Chondrocyte (in vitro differentiated cells): ENCODE results near the gene RC3H1. TPM values are rescaled to one million over a fixed set of nuclear protein-coding genes. Genes with fewer than 3 reads are reported as not detected.

Experiments
- DNase-seq: peaks from one replicate; pipeline ENCODE4 v3.0.0; 2021; ENCODE audit warnings: mixed read lengths, low spot score
- H3K27ac Mint-ChIP-seq: one replicate; pipeline ENCODE4 v1.8.0; 2021; ENCODE audit warnings: mild to moderate bottlenecking, moderate library complexity, mixed read lengths; ENCODE audit not compliant: unreplicated experiment
- H3K27me3 Mint-ChIP-seq: 2 replicates; pipeline ENCODE4 v1.8.0; 2021; ENCODE audit warnings: low read depth, mixed read lengths
- H3K36me3 Mint-ChIP-seq: 2 replicates; pipeline ENCODE4 v1.8.0; 2021; ENCODE audit warnings: low read depth, mixed read lengths
- H3K4me1 Mint-ChIP-seq: 2 replicates; pipeline ENCODE4 v1.8.0; 2021; ENCODE audit warnings: low read depth, mild to moderate bottlenecking, mixed read lengths
- H3K4me3 Mint-ChIP-seq: one replicate; pipeline ENCODE4 v1.8.0; 2021; ENCODE audit warnings: mild to moderate bottlenecking, moderate library complexity, mixed read lengths; ENCODE audit not compliant: unreplicated experiment
- H3K9me3 Mint-ChIP-seq: 2 replicates; pipeline ENCODE4 v1.8.0; 2021; ENCODE audit warnings: low read depth, mixed read lengths
- CTCF ChIP-seq: fragments of 200-600 bp; sonication (generic); IDR thresholded peaks from 2 replicates; pipeline ENCODE4 v1.5.0; 2021; ENCODE audit warnings: antibody characterized with exemption, mild to moderate bottlenecking, moderate library complexity
- total RNA-seq: library from RNA; stranded (reverse); gene quantifications from 3 replicates; pipeline ENCODE4 v1.2.1, GENCODE V29; 2021

The RC3H1 gene
- total RNA-seq, 1 donor from 2014 or later = 24.7 TPM

GRCh38 chr1:173913111-173913510 lies 109.0 kb downstream of the RC3H1 start:
- TF ChIP-seq CTCF = no peak
- DNase-seq = no peak
- H3K4me3 Mint-ChIP-seq = no peak overlapping the region
- no peaks in the 10 kb centered on the region for H3K27me3 Mint-ChIP-seq
- no peaks in the 10 kb centered on the region for H3K36me3 Mint-ChIP-seq
- no peaks in the 10 kb centered on the region for H3K4me1 Mint-ChIP-seq
- H3K27ac Mint-ChIP-seq = no peak overlapping the region
- H3K9me3 Mint-ChIP-seq = no peaks in the 10 kb centered on the region

GRCh38 chr1:173903827-173904531 lies 118.2 kb downstream of the RC3H1 start:
- Mint-ChIP-seq H3K4me1 (no peaks in the 10 kb centered on the region), H3K27ac (no peak overlapping the region), H3K9me3 (peaks cover 3% of the 10 kb centered on the region), H3K27me3 (no peaks in the 10 kb centered on the region), H3K4me3 (no peak overlapping the region), H3K36me3 (peaks cover 4% of the 10 kb centered on the region)
- no peak for TF ChIP-seq CTCF
- DNase-seq = no peak

DNA sequence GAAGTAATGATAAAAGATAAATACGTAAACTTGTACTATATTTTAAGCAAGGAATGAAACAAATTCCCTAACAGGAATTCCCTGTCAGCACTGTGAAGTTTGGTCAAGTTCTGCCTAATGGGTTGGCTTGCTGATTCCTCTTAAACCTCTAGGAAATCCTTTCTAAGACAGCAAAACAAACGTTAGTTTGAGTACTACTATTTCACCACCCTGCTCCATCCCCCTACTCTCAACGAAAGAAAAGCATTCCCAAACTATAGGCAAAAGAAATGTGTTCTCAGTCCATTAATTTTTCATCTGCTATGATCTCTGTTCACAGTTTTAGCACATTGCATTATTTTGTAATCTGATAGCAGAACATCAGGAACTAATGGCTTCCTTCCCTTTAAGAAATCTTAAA lies 121.2 kb downstream of the RC3H1 start:
- Mint-ChIP-seq H3K4me3 (no peak overlapping the region), H3K36me3 (peaks cover 4% of the 10 kb centered on the region), H3K4me1 (no peaks in the 10 kb centered on the region), H3K27me3 (no peaks in the 10 kb centered on the region), H3K9me3 (peaks cover 2% of the 10 kb centered on the region), H3K27ac (no peak overlapping the region)
- TF ChIP-seq CTCF = no peak
- DNase-seq = no peak

GRCh38 chr1:173900427-173900826 lies 121.7 kb downstream of the RC3H1 start:
- DNase-seq = no peak
- H3K27ac Mint-ChIP-seq = no peak overlapping the region
- no peaks in the 10 kb centered on the region for H3K9me3 Mint-ChIP-seq
- H3K4me3 Mint-ChIP-seq = no peak overlapping the region
- no peaks in the 10 kb centered on the region for H3K4me1 Mint-ChIP-seq
- TF ChIP-seq CTCF = no peak
- no peaks in the 10 kb centered on the region for H3K27me3 Mint-ChIP-seq
- peaks cover 2% of the 10 kb centered on the region for H3K36me3 Mint-ChIP-seq

- Mint-ChIP-seq H3K9me3 (no peaks in the 10 kb centered on the region), H3K27ac (no peak overlapping the region), H3K4me1 (no peaks in the 10 kb centered on the region), H3K36me3 (peaks cover 6% of the 10 kb centered on the region), H3K4me3 (no peak overlapping the region), H3K27me3 (no peaks in the 10 kb centered on the region)
- DNase-seq = no peak
- TF ChIP-seq CTCF = no peak
Observed at GRCh38 chr1:173894189-173894588, 128.0 kb downstream of the RC3H1 start.
